GM12878 (cell line): Measurements from ENCODE around the gene RAB34. TPM values are rescaled to one million over a fixed set of nuclear protein-coding genes. Genes with fewer than 3 reads are reported as not detected.

ENCODE experiments used
- GABPA ChIP-seq: IDR thresholded peaks from 2 replicates; pipeline ENCODE4 v1.6.1; 2014; ENCODE audit warnings: antibody characterized with exemption, low read depth, mild to moderate bottlenecking, inconsistent platforms
- MAX ChIP-seq: IDR thresholded peaks from 2 replicates; pipeline ENCODE4 v1.6.1; 2012; ENCODE audit warnings: low read depth, low read length, improper control_type of control experiment
- MTA2 ChIP-seq: fragments of 450-650 bp; IDR thresholded peaks from 2 replicates; pipeline ENCODE4 v1.6.1; 2016; ENCODE audit warnings: low read depth, mild to moderate bottlenecking, moderate library complexity
- MYC ChIP-seq: IDR thresholded peaks from 2 replicates; pipeline ENCODE4 v1.6.1; 2011; ENCODE audit warnings: mild to moderate bottlenecking, low read length, moderate library complexity, inconsistent platforms; ENCODE audit not compliant: insufficient read depth, insufficient replicate concordance, insufficient read length, severe bottlenecking
- NFYA ChIP-seq: IDR thresholded peaks from 2 replicates; pipeline ENCODE4 v1.6.1; 2011; ENCODE audit warnings: low read depth, mild to moderate bottlenecking, low read length, improper control_type of control experiment, borderline replicate concordance
- NR2F1 ChIP-seq: fragments of 450-650 bp; conservative IDR thresholded peaks from 2 replicates; pipeline ENCODE4 v1.6.1; 2017; ENCODE audit warnings: mild to moderate bottlenecking
- PBX3 ChIP-seq: IDR thresholded peaks from 2 replicates; pipeline ENCODE4 v1.6.1; 2011; ENCODE audit warnings: mild to moderate bottlenecking, low read depth, low read length, moderate library complexity; ENCODE audit not compliant: insufficient replicate concordance
- POLR2AphosphoS5 ChIP-seq: IDR thresholded peaks from 2 replicates; pipeline ENCODE4 v1.6.1; 2011; ENCODE audit warnings: mild to moderate bottlenecking, low read length, inconsistent platforms
- RCOR1 ChIP-seq: conservative IDR thresholded peaks from 2 replicates; pipeline ENCODE4 v1.6.1; 2012; ENCODE audit warnings: low read depth, low read length, improper control_type of control experiment
- SKIL ChIP-seq: fragments of 450-650 bp; IDR thresholded peaks from 2 replicates; pipeline ENCODE4 v1.6.1; 2017; ENCODE audit warnings: mild to moderate bottlenecking, low read depth, inconsistent platforms; ENCODE audit not compliant: poor library complexity, severe bottlenecking
- SRF ChIP-seq, 2 experiments: IDR thresholded peaks; 2 replicates each; pipeline ENCODE4 v1.6.1; 2011; ENCODE audit warnings: low read depth in 2 of 2, low read length in 2 of 2, mild to moderate bottlenecking in 1 of 2, moderate library complexity in 1 of 2
- TARDBP ChIP-seq: IDR thresholded peaks from 2 replicates; pipeline ENCODE4 v1.6.1; 2016; ENCODE audit warnings: borderline replicate concordance
- USF2 ChIP-seq: IDR thresholded peaks from 2 replicates; pipeline ENCODE4 v1.6.1; 2011; ENCODE audit warnings: low read depth, low read length, improper control_type of control experiment, borderline replicate concordance
- ZBTB4 ChIP-seq: fragments of 450-650 bp; formaldehyde crosslinking; IDR thresholded peaks from 2 replicates; pipeline ENCODE4 v1.4.0; 2022; ENCODE audit warnings: mild to moderate bottlenecking, moderate library complexity
- ZNF592 ChIP-seq: fragments of 450-650 bp; IDR thresholded peaks from 2 replicates; pipeline ENCODE4 v1.6.1; 2017; ENCODE audit warnings: mild to moderate bottlenecking, moderate library complexity
- polyA plus RNA-seq, 11 experiments: library from polyadenylated mRNA; depleted of rRNA in 4 of 11; unstranded in 6 of 11; stranded (reverse) in 5 of 11; fragments of >200 nt; fragmentation: Nextera tagmentation in 4 of 11; fragmentation: Illumina TruSeq in 1 of 11; extraction: Ambion mirVana in 4 of 11; extraction: Trizol in 1 of 11; gene quantifications; 1 replicate in 1 of 11; 2 replicates in 10 of 11; pipeline versions ENCODE4 v1.2.1 to v1.2.3, GENCODE V29; 2011 to 2016; ENCODE audit warnings: inconsistent platforms in 2 of 11, missing spikeins in 2 of 11, low read depth in 1 of 11
- total RNA-seq, 4 experiments: library from RNA; depleted of rRNA in 3 of 4; stranded (reverse); fragments of >200 nt in 3 of 4; fragmentation: Illumina TruSeq in 1 of 4; extraction: Trizol in 1 of 4; gene quantifications; 2 replicates each; pipeline versions ENCODE4 v1.2.1 to v1.2.3, GENCODE V29; 2013 to 2021

The RAB34 gene
- total and polyA plus RNA-seq, 10 of the 15 experiments (the other 5 are each of a cell fraction or from before 2014, with no cell fraction given) = 0.37 to 46.4 (median 32.8) TPM

GRCh38 chr17:28726627-28727491 is 9.2 kb upstream of the RAB34 start (continued):
- TF ChIP-seq SRF (IDR thresholded peaks at IDR 0.05; ENCODE audit: low read depth in 2 of 2, low read length in 2 of 2) (no peak), ZNF592 (no peak), ZBTB4 (CRISPR knock-in tag) (no peak), NFYA (no peak), POLR2AphosphoS5 (peak; percentile 67; the same call in 1 of the 2 replicates), NR2F1 (peak; percentile 33), PBX3 (peak; percentile 2), SKIL (peak; percentile 61), MTA2 (peak; percentile 74), USF2 (no peak), RCOR1 (no peak), TARDBP (0 out of 2 replicates have a peak, but pooled peaks have one; percentile 28), MAX (peak; percentile 80; the same call in 1 of the 2 replicates), GABPA (no peak), MYC (peak; percentile 45)
